Upper lobe of left lung (tissue), 6 donors: Measurements from ENCODE around the gene TLE3. TPM values are rescaled to one million over a fixed set of nuclear protein-coding genes. Genes with fewer than 3 reads are reported as not detected.

ENCODE experiments used
- ATAC-seq, 2 donors: fragments of 200-7000 bp; cut with Tn5 transposase; one replicate each; pipeline ENCODE4 v1.9.1; 2022; ENCODE audit warnings: mild to moderate bottlenecking in 2 of 2, moderate library complexity in 2 of 2; ENCODE audit not compliant: low FRiP score in 2 of 2
- DNase-seq, 2 donors: peaks; one replicate each; pipeline ENCODE4 v3.0.0-alpha.2; 2019 to 2020
- H3K27ac ChIP-seq, 4 donors: fragments of 200-600 bp; sonication (generic); one replicate each; pipeline ENCODE4 v1.5.1; 2016 to 2019
- H3K27me3 ChIP-seq, 4 donors: fragments of 200-600 bp; sonication (generic); one replicate each; pipeline ENCODE4 v1.5.1; 2017 to 2019
- H3K36me3 ChIP-seq, 4 donors: fragments of 200-600 bp; sonication (generic); one replicate each; pipeline ENCODE4 v1.5.1; 2016 to 2019
- H3K4me1 ChIP-seq, 4 donors: fragments of 200-600 bp; sonication (generic); one replicate each; pipeline ENCODE4 v1.5.1; 2018 to 2019
- H3K4me3 ChIP-seq, 4 donors: fragments of 200-600 bp; sonication (generic); one replicate each; pipeline ENCODE4 v1.5.1; 2017 to 2019; ENCODE audit warnings: mild to moderate bottlenecking in 2 of 4, moderate library complexity in 1 of 4
- H3K9me3 ChIP-seq, 4 donors: fragments of 200-600 bp; sonication (generic); one replicate each; pipeline ENCODE4 v1.5.1; 2018 to 2019
- CTCF ChIP-seq, 6 experiments: fragments of 450-650 bp in 4 of 6; fragments of 200-600 bp in 2 of 6; sonication (generic) in 2 of 6; IDR thresholded peaks; one replicate each; pipeline ENCODE4 v1.5.1; 2016 to 2019; ENCODE audit warnings: antibody characterized with exemption in 6 of 6
- EP300 ChIP-seq, 4 donors: sonication (generic); formaldehyde crosslinking; IDR thresholded peaks; one replicate each; pipeline ENCODE4 v1.5.1; 2017; ENCODE audit warnings: antibody characterized with exemption in 4 of 4, control low read depth in 2 of 4
- POLR2A ChIP-seq, 4 donors: fragments of 450-650 bp; IDR thresholded peaks; one replicate each; pipeline ENCODE4 v1.5.1; 2016 to 2017; ENCODE audit warnings: antibody characterized with exemption in 4 of 4, mild to moderate bottlenecking in 2 of 4
- POLR2AphosphoS5 ChIP-seq, 2 donors: sonication (generic); formaldehyde crosslinking; IDR thresholded peaks; one replicate each; pipeline ENCODE4 v1.5.1; 2017; ENCODE audit warnings: antibody characterized with exemption in 2 of 2
- WGBS, 2 donors: methylation state at CpG; one replicate each; pipeline ENCODE4 v1.1.5; 2017 to 2018; 5-methylcytosine and 5-hydroxymethylcytosine counted together
- small RNA-seq, 4 donors: library from RNA; depleted of rRNA; stranded (forward); fragments of <200 nt; gene quantifications; one replicate each; pipeline ENCODE3, GENCODE V24; 2016
- total RNA-seq, 6 donors: library from RNA; depleted of rRNA in 4 of 6; stranded (reverse); fragments of >200 nt in 4 of 6; gene quantifications; one replicate each; pipeline versions ENCODE4 v1.1.0 to v1.2.1, GENCODE V29; 2016 to 2021
- donor health status: DM: no; HTN: no; CAD: no; lungs with moderate emphysema.
- donor health status: DM: no; HTN: yes; CAD: no; lungs with severe emphysema.

Gene TLE3
- total RNA-seq, 6 donors from 2014 or later: 52.2 to 140 (median 80.6) TPM

GRCh38 chr15:69999392-70000085, 98.2 kb downstream of the TLE3 start:
- peaks cover 0 to 10% (median 4%) of the 10 kb centered on the region in 4 donors for H3K9me3 ChIP-seq
- H3K4me1 ChIP-seq: no peaks in the 10 kb centered on the region
- TF ChIP-seq EP300 (IDR thresholded peaks at IDR 0.05) (no peak), POLR2A (IDR thresholded peaks at IDR 0.05) (no peak), CTCF (IDR thresholded peaks at IDR 0.05) (no peak), POLR2AphosphoS5 (IDR thresholded peaks at IDR 0.05) (no peak)
- no peaks in the 10 kb centered on the region for H3K36me3 ChIP-seq
- DNase-seq (no peak), ATAC-seq (no peak)
- no peaks in the 10 kb centered on the region for H3K27me3 ChIP-seq
- H3K4me3 ChIP-seq: no peak overlapping the region
- no peak overlapping the region for H3K27ac ChIP-seq
- WGBS, 2 donors: 90 to 92% methylated on average over 17 of the region's 17 CpGs

GRCh38 chr15:69998541-69999391, 99.0 kb downstream of the TLE3 start:
- no peak overlapping the region for H3K27ac ChIP-seq
- H3K27me3 ChIP-seq: no peaks in the 10 kb centered on the region
- H3K4me3 ChIP-seq: no peak overlapping the region
- no peaks in the 10 kb centered on the region for H3K4me1 ChIP-seq
- WGBS, 2 donors: 80 to 84% methylated on average over 12 to 15 of the region's 15 CpGs
- H3K36me3 ChIP-seq: no peaks in the 10 kb centered on the region
- DNase-seq: peak in 1 of 2 donors; percentile 52
- TF ChIP-seq CTCF (IDR thresholded peaks at IDR 0.05): no peak
- TF ChIP-seq POLR2A (IDR thresholded peaks at IDR 0.05): no peak
- TF ChIP-seq EP300 (IDR thresholded peaks at IDR 0.05): no peak
- no peak for TF ChIP-seq POLR2AphosphoS5 (IDR thresholded peaks at IDR 0.05)
- peaks cover 0 to 10% (median 4%) of the 10 kb centered on the region in 4 donors for H3K9me3 ChIP-seq
- ATAC-seq: no peak

- ATAC-seq: peak in 1 of 2 donors; percentile 76
- H3K9me3 ChIP-seq: peaks cover 0 to 5% (median 2%) of the 10 kb centered on the region in 4 donors
- no peak overlapping the region for H3K27ac ChIP-seq
- no peak for TF ChIP-seq POLR2A (IDR thresholded peaks at IDR 0.05)
- no peak for TF ChIP-seq POLR2AphosphoS5 (IDR thresholded peaks at IDR 0.05)
- TF ChIP-seq CTCF (IDR thresholded peaks at IDR 0.05): no peak
- no peak for TF ChIP-seq EP300 (IDR thresholded peaks at IDR 0.05)
- no peaks in the 10 kb centered on the region for H3K27me3 ChIP-seq
- no peak overlapping the region for H3K4me3 ChIP-seq
- H3K4me1 ChIP-seq: no peaks in the 10 kb centered on the region
- peak in 1 of 2 donors; percentile 67 for DNase-seq
- H3K36me3 ChIP-seq: no peaks in the 10 kb centered on the region
- WGBS, 2 donors: 61% methylated on average over 2 of the region's 2 CpGs; no CpG with 5 or more reads in 1 of the 2 donors
Observed at GRCh38 chr15:69997813-69998212, 99.9 kb downstream of the TLE3 start.

Small RNA genes within 50 kb of the gene (small RNA-seq; reads per million reads assigned to genes)
- gene MIR629: 3.8 to 16.7 (median 5.8) reads per million in 4 donors
